Naive thymus-derived CD4-positive, alpha-beta T cell (primary cell): ENCODE data around the gene B4GALT1. TPM values are rescaled to one million over a fixed set of nuclear protein-coding genes. Genes with fewer than 3 reads are reported as not detected.
A peak's percentile ranks its signal among the peaks of the same experiment; 100 is the strongest.

ENCODE experiments used
- ATAC-seq: fragments of 150-1000 bp; cut with Tn5 transposase; 2 replicates; pipeline ENCODE4 v1.10.0; 2021; ENCODE audit warnings: mild to moderate bottlenecking, moderate library complexity
- CTCF ChIA-PET: fragments of 350-600 bp; sonication (Branson Sonifier 250); formaldehyde crosslinking; loops from one replicate; lab custom pipeline; 2021; ENCODE audit warnings: antibody characterized with exemption; lab: Charles Lee
- POLR2A ChIA-PET: fragments of 350-600 bp; sonication (Branson Sonifier 250); formaldehyde crosslinking; loops from one replicate; lab custom pipeline; 2021; ENCODE audit warnings: antibody characterized with exemption, inconsistent platforms; lab: Charles Lee
- DNase-seq, 9 donors: peaks; one replicate each; pipeline versions ENCODE4 v3.0.0 to v3.0.0-alpha.2; 2020 to 2022; ENCODE audit warnings: mixed read lengths in 1 of 9
- H3K27ac ChIP-seq: one replicate; pipeline ENCODE4 v1.7.0; 2013; ENCODE audit warnings: mild to moderate bottlenecking, low read depth, low read length, moderate library complexity
- H3K27me3 ChIP-seq, 2 donors: one replicate each; pipeline ENCODE4 v1.7.0; 2013; ENCODE audit warnings: low read length in 2 of 2, mild to moderate bottlenecking in 2 of 2, moderate library complexity in 2 of 2; ENCODE audit not compliant: control insufficient read depth in 2 of 2, insufficient read depth in 2 of 2
- H3K36me3 ChIP-seq, 3 experiments: 1 replicate in 2 of 3; 2 replicates in 1 of 3; pipeline ENCODE4 v1.7.0; 2013; ENCODE audit warnings: low read length in 3 of 3, mild to moderate bottlenecking in 3 of 3, moderate library complexity in 1 of 3; ENCODE audit not compliant: insufficient read depth in 3 of 3, control insufficient read depth in 2 of 3
- H3K4me1 ChIP-seq, 2 donors: one replicate each; pipeline ENCODE4 v1.7.0; 2013; ENCODE audit warnings: low read length in 2 of 2, mild to moderate bottlenecking in 2 of 2, moderate library complexity in 1 of 2; ENCODE audit not compliant: control insufficient read depth in 2 of 2, insufficient read depth in 2 of 2
- H3K4me3 ChIP-seq: 2 replicates; pipeline ENCODE4 v1.7.0; 2013; ENCODE audit warnings: mild to moderate bottlenecking, low read length
- H3K9me3 ChIP-seq, 3 experiments: 1 replicate in 2 of 3; 2 replicates in 1 of 3; pipeline ENCODE4 v1.7.0; 2013; ENCODE audit warnings: low read length in 3 of 3; ENCODE audit not compliant: control insufficient read depth in 2 of 3
- H3K27ac Mint-ChIP-seq, 9 donors: one replicate each; pipeline ENCODE4 v1.8.0; 2020 to 2022; ENCODE audit warnings: mixed read lengths in 9 of 9, mild to moderate bottlenecking in 8 of 9, moderate library complexity in 5 of 9, inconsistent platforms in 2 of 9
- H3K27me3 Mint-ChIP-seq, 5 donors: one replicate each; pipeline ENCODE4 v1.8.0; 2021 to 2022; ENCODE audit warnings: mixed read lengths in 5 of 5, mild to moderate bottlenecking in 1 of 5
- H3K36me3 Mint-ChIP-seq, 5 donors: one replicate each; pipeline ENCODE4 v1.8.0; 2020 to 2022; ENCODE audit warnings: mixed read lengths in 5 of 5, mild to moderate bottlenecking in 3 of 5, inconsistent platforms in 1 of 5
- H3K4me1 Mint-ChIP-seq, 7 donors: one replicate each; pipeline ENCODE4 v1.8.0; 2020 to 2022; ENCODE audit warnings: mixed read lengths in 7 of 7, mild to moderate bottlenecking in 3 of 7, inconsistent platforms in 1 of 7
- H3K4me3 Mint-ChIP-seq, 10 donors: one replicate each; pipeline ENCODE4 v1.8.0; 2020 to 2022; ENCODE audit warnings: mild to moderate bottlenecking in 10 of 10, mixed read lengths in 10 of 10, moderate library complexity in 6 of 10, inconsistent platforms in 2 of 10
- H3K9me3 Mint-ChIP-seq, 11 donors: one replicate each; pipeline ENCODE4 v1.8.0; 2020 to 2022; ENCODE audit warnings: mixed read lengths in 11 of 11, mild to moderate bottlenecking in 4 of 11, inconsistent platforms in 1 of 11, moderate library complexity in 1 of 11
- intact Hi-C, 2 donors: fragments of 100-400 bp; cut with micrococcal nuclease; formaldehyde crosslinking; loops; one replicate each; pipeline ENCODE4 v1.15.1; 2023
- polyA plus RNA-seq, 2 donors: library from polyadenylated mRNA; unstranded; fragments of 300-500 nt; fragmentation: Illumina TruSeq; gene quantifications; one replicate each; pipeline ENCODE4 v1.2.3, GENCODE V29; 2021
- total RNA-seq, 6 experiments: library from RNA in 5 of 6; stranded (reverse) in 5 of 6; gene quantifications; 1 replicate in 5 of 6; 2 replicates in 1 of 6; pipeline ENCODE4 v1.2.3 and lab custom pipeline; 2021 to 2026

Gene B4GALT1
- total and polyA plus RNA-seq, 7 experiments from 2014 or later, result 12.9 to 86.2 (median 41.3) TPM

GRCh38 chr9:33129886-33130881, 37.0 kb downstream of the B4GALT1 start:
- Mint-ChIP-seq H3K9me3 (no peaks in the 10 kb centered on the region), H3K36me3 (peaks cover 22 to 53% (median 38%) of the 10 kb centered on the region in 5 donors), H3K27ac (peak overlapping the region in 8 of 9 donors; percentile 35 to 92 (median 78)), H3K4me3 (peak overlapping the region in 2 of 10 donors; percentile 46 to 61), H3K4me1 (peaks cover 9 to 39% (median 38%) of the 10 kb centered on the region in 7 donors), H3K27me3 (no peaks in the 10 kb centered on the region)
- Histone ChIP-seq H3K9me3 (no peaks in the 10 kb centered on the region), H3K4me1 (peaks cover 0 to 3% of the 10 kb centered on the region in 2 donors), H3K27ac (no peak overlapping the region), H3K27me3 (no peaks in the 10 kb centered on the region), H3K36me3 (peaks cover 0 to 72% (median 5%) of the 10 kb centered on the region in 3 experiments), H3K4me3 (no peak overlapping the region)
- ChIA-PET CTCF (no interaction called here), POLR2A (interaction anchor here (1.0 to 1.9 kb wide), 2 partner anchors 11 to 37 kb away, joined by 3 to 6 read pairs; partner anchors contain the start of gene B4GALT1)
- DNase-seq (no peak), ATAC-seq (peak; percentile 77)
- intact Hi-C loops, result loop anchor here in 1 of 2 donors (2.0 kb wide), 1 partner anchor 29 kb away; no protein-coding TSS in a partner anchor

- Mint-ChIP-seq H3K27ac (peak overlapping the region in 5 of 9 donors; percentile 45 to 92 (median 65)), H3K4me3 (no peak overlapping the region), H3K36me3 (peaks cover 22 to 57% (median 38%) of the 10 kb centered on the region in 5 donors), H3K27me3 (no peaks in the 10 kb centered on the region), H3K4me1 (peaks cover 14 to 46% (median 42%) of the 10 kb centered on the region in 7 donors), H3K9me3 (no peaks in the 10 kb centered on the region)
- no peak for DNase-seq
- Histone ChIP-seq H3K9me3 (no peaks in the 10 kb centered on the region), H3K27me3 (no peaks in the 10 kb centered on the region), H3K4me3 (no peak overlapping the region), H3K4me1 (peaks cover 0 to 3% of the 10 kb centered on the region in 2 donors), H3K36me3 (peaks cover 0 to 65% (median 5%) of the 10 kb centered on the region in 3 experiments), H3K27ac (no peak overlapping the region)
- no peak for ATAC-seq
- ChIA-PET CTCF (no interaction called here), POLR2A (interaction anchor here (1.9 kb wide), 1 partner anchor 12 kb away, joined by 6 read pairs; no protein-coding TSS in a partner anchor)
- intact Hi-C loops, result no loop called here
Observed at GRCh38 chr9:33129251-33129885, 37.8 kb downstream of the B4GALT1 start.

GRCh38 chr9:33128570-33128969, 38.6 kb downstream of the B4GALT1 start:
- CTCF ChIA-PET, result no interaction called here
- H3K4me3 ChIP-seq, result no peak overlapping the region
- ATAC-seq, result no peak
- no peak for DNase-seq
- Mint-ChIP-seq H3K4me1 (peaks cover 14 to 45% (median 42%) of the 10 kb centered on the region in 7 donors), H3K4me3 (no peak overlapping the region), H3K27me3 (no peaks in the 10 kb centered on the region), H3K9me3 (no peaks in the 10 kb centered on the region), H3K36me3 (peaks cover 17 to 56% (median 38%) of the 10 kb centered on the region in 5 donors), H3K27ac (peak overlapping the region in 4 of 9 donors; percentile 20 to 74 (median 58))
- no peak overlapping the region for H3K27ac ChIP-seq
- POLR2A ChIA-PET, result interaction anchor here (1.9 kb wide), 1 partner anchor 13 kb away, joined by 6 read pairs; no protein-coding TSS in a partner anchor
- peaks cover 4 to 58% (median 5%) of the 10 kb centered on the region in 3 experiments for H3K36me3 ChIP-seq
- intact Hi-C loops, result no loop called here
- H3K9me3 ChIP-seq, result no peaks in the 10 kb centered on the region
- no peaks in the 10 kb centered on the region for H3K27me3 ChIP-seq
- peaks cover 0 to 3% of the 10 kb centered on the region in 2 donors for H3K4me1 ChIP-seq

GRCh38 chr9:33127881-33128280, 39.3 kb downstream of the B4GALT1 start:
- Histone ChIP-seq H3K9me3 (no peaks in the 10 kb centered on the region), H3K27ac (no peak overlapping the region), H3K4me1 (peaks cover 0 to 3% of the 10 kb centered on the region in 2 donors), H3K4me3 (no peak overlapping the region), H3K27me3 (no peaks in the 10 kb centered on the region), H3K36me3 (peaks cover 0 to 55% (median 4%) of the 10 kb centered on the region in 3 experiments)
- peaks cover 14 to 54% (median 39%) of the 10 kb centered on the region in 5 donors for H3K36me3 Mint-ChIP-seq
- no peak overlapping the region for H3K4me3 Mint-ChIP-seq
- H3K27me3 Mint-ChIP-seq, result no peaks in the 10 kb centered on the region
- H3K27ac Mint-ChIP-seq, result peak overlapping the region in 2 of 9 donors; percentile 20 to 30
- H3K9me3 Mint-ChIP-seq, result no peaks in the 10 kb centered on the region
- POLR2A ChIA-PET, result interaction anchor here (1.9 kb wide), 1 partner anchor 13 kb away, joined by 6 read pairs; no protein-coding TSS in a partner anchor
- intact Hi-C loops, result no loop called here
- H3K4me1 Mint-ChIP-seq, result peaks cover 14 to 45% (median 41%) of the 10 kb centered on the region in 7 donors
- DNase-seq, result no peak
- CTCF ChIA-PET, result no interaction called here
- ATAC-seq, result no peak

- no peaks in the 10 kb centered on the region for H3K9me3 Mint-ChIP-seq
- no peaks in the 10 kb centered on the region for H3K27me3 Mint-ChIP-seq
- Histone ChIP-seq H3K4me3 (no peak overlapping the region), H3K36me3 (peaks cover 0 to 42% (median 4%) of the 10 kb centered on the region in 3 experiments), H3K27me3 (no peaks in the 10 kb centered on the region), H3K27ac (no peak overlapping the region), H3K4me1 (peaks cover 0 to 3% of the 10 kb centered on the region in 2 donors), H3K9me3 (no peaks in the 10 kb centered on the region)
- H3K4me1 Mint-ChIP-seq, result peaks cover 5 to 45% (median 31%) of the 10 kb centered on the region in 7 donors
- peak overlapping the region in 4 of 9 donors; percentile 28 to 57 (median 50) for H3K27ac Mint-ChIP-seq
- no peak for DNase-seq
- H3K4me3 Mint-ChIP-seq, result no peak overlapping the region
- ATAC-seq, result peak; percentile 34
- H3K36me3 Mint-ChIP-seq, result peaks cover 12 to 54% (median 36%) of the 10 kb centered on the region in 5 donors
- ChIA-PET POLR2A (interaction anchor here (1.0 to 1.8 kb wide), 5 partner anchors 10 to 42 kb away, joined by 3 to 6 read pairs (median 3); partner anchors contain the start of gene B4GALT1), CTCF (no interaction called here)
- intact Hi-C loops, result loop anchor here in 1 of 2 donors (1.0 kb wide), 2 partner anchors 42 to 99 kb away; no protein-coding TSS in a partner anchor
Observed at GRCh38 chr9:33125871-33126823, 41.0 kb downstream of the B4GALT1 start.
